Ascending aorta (tissue), 2 donors: ENCODE results near the gene CBLC. TPM values are rescaled to one million over a fixed set of nuclear protein-coding genes. Genes with fewer than 3 reads are reported as not detected.

Source experiments
- DNase-seq, 2 donors: peaks; one replicate each; pipeline ENCODE4 v3.0.0-alpha.2; 2019; ENCODE audit warnings: low spot score in 2 of 2
- H3K27ac ChIP-seq, 2 donors: fragments of 200-600 bp; sonication (generic); one replicate each; pipeline ENCODE4 v1.5.1; 2016 to 2017; ENCODE audit warnings: mild to moderate bottlenecking in 1 of 2
- H3K27me3 ChIP-seq: fragments of 200-600 bp; sonication (generic); one replicate; pipeline ENCODE4 v1.5.1; 2017
- H3K36me3 ChIP-seq, 2 donors: fragments of 200-600 bp; sonication (generic); one replicate each; pipeline ENCODE4 v1.5.1; 2016
- H3K4me1 ChIP-seq, 2 donors: fragments of 200-600 bp; sonication (generic); one replicate each; pipeline ENCODE4 v1.5.1; 2016 to 2017; ENCODE audit warnings: mild to moderate bottlenecking in 1 of 2
- H3K4me3 ChIP-seq, 2 donors: fragments of 200-600 bp; sonication (generic); one replicate each; pipeline ENCODE4 v1.5.1; 2016 to 2017; ENCODE audit warnings: mild to moderate bottlenecking in 1 of 2
- H3K9me3 ChIP-seq, 2 donors: fragments of 200-600 bp; sonication (generic); one replicate each; pipeline ENCODE4 v1.5.1; 2016
- intact Hi-C: fragments of 100-400 bp; cut with DNase I; formaldehyde crosslinking; loops from one replicate; pipeline ENCODE4 v1.15.1; 2023
- total RNA-seq: library from RNA; depleted of rRNA; stranded (reverse); fragments of >200 nt; gene quantifications from one replicate; pipeline ENCODE4 v1.1.0, GENCODE V29; 2016
- TF ChIP-seq, protein P1 (sequence below), 3 experiments: fragments of 200-600 bp in 2 of 3; fragments of 450-650 bp in 1 of 3; sonication (generic) in 2 of 3; IDR thresholded peaks; one replicate each; pipeline ENCODE4 v1.5.1; 2016 to 2019; ENCODE audit warnings: antibody characterized with exemption in 3 of 3, mild to moderate bottlenecking in 1 of 3, moderate library complexity in 1 of 3

CBLC gene
- total RNA-seq, 1 donor from 2014 or later = not detected

DNA sequence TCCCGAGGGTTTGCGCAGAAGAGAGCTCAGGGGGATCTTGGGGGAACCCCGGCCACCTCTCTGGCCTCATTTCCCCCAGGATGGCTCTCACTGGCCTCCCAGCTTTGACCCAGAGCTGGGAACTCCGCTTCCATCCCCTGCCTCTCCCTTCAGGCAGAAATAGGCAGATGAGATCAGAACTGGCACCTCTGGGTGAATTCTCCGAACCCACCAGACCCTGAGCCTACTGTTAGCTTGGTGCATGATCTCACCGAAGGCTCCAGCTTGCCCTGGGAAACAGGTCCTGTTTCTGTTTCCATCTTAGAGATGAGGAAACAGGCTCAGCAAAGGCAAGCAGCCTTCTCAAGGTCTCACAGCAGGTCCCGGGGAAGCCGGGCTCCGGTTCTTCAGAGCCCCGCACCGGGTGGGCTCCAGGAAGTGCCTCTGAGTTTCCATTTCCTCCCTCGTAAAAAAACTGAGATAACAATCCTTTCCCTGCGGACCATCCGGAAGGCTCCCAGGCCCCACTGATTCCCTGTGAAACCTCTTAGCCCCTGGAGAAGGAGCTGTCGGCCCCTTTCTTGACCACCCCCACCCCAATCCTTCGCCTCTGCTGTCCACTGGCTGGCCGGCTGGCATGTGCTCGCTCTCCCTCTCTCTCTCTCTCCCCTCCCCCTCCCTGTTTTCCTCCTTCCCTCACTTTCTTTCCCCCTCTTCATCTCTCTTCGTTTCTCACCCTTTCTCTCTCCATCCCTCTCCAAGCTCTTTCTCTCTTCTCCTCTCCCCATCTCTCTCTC, 70.5 kb downstream of the CBLC start:
- no peaks in the 10 kb centered on the region for H3K36me3 ChIP-seq
- peaks cover 8 to 26% of the 10 kb centered on the region in 2 donors for H3K4me1 ChIP-seq
- peak overlapping the region; percentile 97 to 99 for H3K4me3 ChIP-seq
- H3K27me3 ChIP-seq = no peaks in the 10 kb centered on the region
- H3K27ac ChIP-seq = peak overlapping the region; percentile 96 to 98
- DNase-seq = peak in 1 of 2 donors; percentile 75
- TF ChIP-seq, protein P1, sequence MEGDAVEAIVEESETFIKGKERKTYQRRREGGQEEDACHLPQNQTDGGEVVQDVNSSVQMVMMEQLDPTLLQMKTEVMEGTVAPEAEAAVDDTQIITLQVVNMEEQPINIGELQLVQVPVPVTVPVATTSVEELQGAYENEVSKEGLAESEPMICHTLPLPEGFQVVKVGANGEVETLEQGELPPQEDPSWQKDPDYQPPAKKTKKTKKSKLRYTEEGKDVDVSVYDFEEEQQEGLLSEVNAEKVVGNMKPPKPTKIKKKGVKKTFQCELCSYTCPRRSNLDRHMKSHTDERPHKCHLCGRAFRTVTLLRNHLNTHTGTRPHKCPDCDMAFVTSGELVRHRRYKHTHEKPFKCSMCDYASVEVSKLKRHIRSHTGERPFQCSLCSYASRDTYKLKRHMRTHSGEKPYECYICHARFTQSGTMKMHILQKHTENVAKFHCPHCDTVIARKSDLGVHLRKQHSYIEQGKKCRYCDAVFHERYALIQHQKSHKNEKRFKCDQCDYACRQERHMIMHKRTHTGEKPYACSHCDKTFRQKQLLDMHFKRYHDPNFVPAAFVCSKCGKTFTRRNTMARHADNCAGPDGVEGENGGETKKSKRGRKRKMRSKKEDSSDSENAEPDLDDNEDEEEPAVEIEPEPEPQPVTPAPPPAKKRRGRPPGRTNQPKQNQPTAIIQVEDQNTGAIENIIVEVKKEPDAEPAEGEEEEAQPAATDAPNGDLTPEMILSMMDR (IDR thresholded peaks at IDR 0.05) = no peak
- intact Hi-C loops = loop anchor here (5.0 kb wide), 2 partner anchors 131 to 329 kb away; partner anchors contain the start of genes BLOC1S3 and TRAPPC6A
- no peaks in the 10 kb centered on the region for H3K9me3 ChIP-seq

GRCh38 chr19:44848812-44849447, 71.2 kb downstream of the CBLC start:
- Histone ChIP-seq H3K36me3 (peaks cover 0 to 3% of the 10 kb centered on the region in 2 donors), H3K27me3 (no peaks in the 10 kb centered on the region), H3K4me1 (peaks cover 8 to 26% of the 10 kb centered on the region in 2 donors), H3K27ac (peak overlapping the region; percentile 96 to 98), H3K4me3 (peak overlapping the region; percentile 97 to 99), H3K9me3 (no peaks in the 10 kb centered on the region)
- intact Hi-C loops = loop anchor here (5.0 kb wide), 2 partner anchors 132 to 328 kb away; partner anchors contain the start of genes BLOC1S3 and TRAPPC6A
- TF ChIP-seq, protein P1 (IDR thresholded peaks at IDR 0.05) = no peak
- no peak for DNase-seq

Other genes starting within 250 kb of the CBLC start
- not detected for gene CEACAM20, start 248.2 kb upstream of the CBLC start, total RNA-seq
- gene IGSF23, start 164.3 kb upstream of the CBLC start, total RNA-seq = not detected
- 61.4 TPM for gene PVR, start 134.0 kb upstream of the CBLC start, total RNA-seq
- gene CEACAM19, start 106.4 kb upstream of the CBLC start, total RNA-seq = 6.3 TPM
- gene CEACAM16, start 78.7 kb upstream of the CBLC start, total RNA-seq = not detected
- 66.2 TPM for gene BCL3, start 29.2 kb upstream of the CBLC start, total RNA-seq
- 832 TPM for gene BCAM, start 31.2 kb downstream of the CBLC start, total RNA-seq
- 125 TPM for gene NECTIN2, start 68.4 kb downstream of the CBLC start, total RNA-seq
- gene TOMM40, start 113.4 kb downstream of the CBLC start, total RNA-seq = 25.5 TPM
- gene APOE, start 127.9 kb downstream of the CBLC start, total RNA-seq = 436 TPM
- 17.0 TPM for gene APOC1, start 136.7 kb downstream of the CBLC start, total RNA-seq
- not detected for gene APOC4, start 164.3 kb downstream of the CBLC start, total RNA-seq
- gene APOC2, start 168.2 kb downstream of the CBLC start, total RNA-seq = not detected
- gene CLPTM1, start 177.5 kb downstream of the CBLC start, total RNA-seq = 65.2 TPM
- gene RELB, start 223.6 kb downstream of the CBLC start, total RNA-seq = 8.7 TPM